Esophagus muscularis mucosa (tissue), 4 donors: ENCODE results near the gene SAP30. TPM values are rescaled to one million over a fixed set of nuclear protein-coding genes. Genes with fewer than 3 reads are reported as not detected.

Source experiments
- DNase-seq: peaks from one replicate; pipeline ENCODE4 v3.0.0-alpha.2; 2017; ENCODE audit errors: extremely low spot score
- H3K27ac ChIP-seq, 4 donors: fragments of 200-600 bp; sonication (generic); replicated peaks in 1 of 4; 1 replicate in 3 of 4; 2 replicates in 1 of 4; pipeline ENCODE4 v1.5.1; 2016 to 2019; ENCODE audit warnings: mild to moderate bottlenecking in 1 of 4
- H3K27me3 ChIP-seq, 4 donors: fragments of 200-600 bp; sonication (generic); one replicate each; pipeline versions ENCODE4 v1.5.1 to v1.6.0; 2016 to 2019
- H3K36me3 ChIP-seq, 4 donors: fragments of 200-600 bp; sonication (generic); one replicate each; pipeline ENCODE4 v1.5.1; 2016 to 2019
- H3K4me1 ChIP-seq, 4 donors: fragments of 200-600 bp; sonication (generic); one replicate each; pipeline ENCODE4 v1.5.1; 2016 to 2019
- H3K4me3 ChIP-seq, 4 donors: fragments of 200-600 bp; sonication (generic); 1 replicate in 2 of 4; 2 replicates in 2 of 4; pipeline ENCODE4 v1.5.1; 2016 to 2019; ENCODE audit warnings: mild to moderate bottlenecking in 4 of 4, moderate library complexity in 1 of 4
- H3K9me3 ChIP-seq, 4 donors: fragments of 200-600 bp; sonication (generic); 1 replicate in 3 of 4; 2 replicates in 1 of 4; pipeline ENCODE4 v1.5.1; 2016 to 2019
- EP300 ChIP-seq: sonication (generic); formaldehyde crosslinking; IDR thresholded peaks from one replicate; pipeline ENCODE4 v1.6.1; 2017; ENCODE audit warnings: antibody characterized with exemption
- POLR2A ChIP-seq: fragments of 450-650 bp; IDR thresholded peaks from one replicate; pipeline ENCODE4 v1.6.1; 2017; ENCODE audit warnings: antibody characterized with exemption, moderate library complexity, mild to moderate bottlenecking, low read depth
- POLR2AphosphoS5 ChIP-seq, 2 donors: sonication (generic); formaldehyde crosslinking; IDR thresholded peaks; one replicate each; pipeline ENCODE4 v1.6.1; 2017; ENCODE audit warnings: antibody characterized with exemption in 2 of 2
- WGBS: methylation state at CpG from one replicate; pipeline ENCODE4 v1.1.5; 2018; 5-methylcytosine and 5-hydroxymethylcytosine counted together
- intact Hi-C: fragments of 100-400 bp; cut with DNase I; formaldehyde crosslinking; loops from one replicate; pipeline ENCODE4 v1.15.1; 2023
- total RNA-seq, 4 donors: library from RNA; depleted of rRNA; stranded (reverse); fragments of >200 nt; gene quantifications; one replicate each; pipeline versions ENCODE4 v1.1.0 to v1.2.1, GENCODE V29; 2016
- TF ChIP-seq, protein P1 (sequence below), 3 experiments: fragments of 200-600 bp in 2 of 3; fragments of 450-650 bp in 1 of 3; sonication (generic) in 2 of 3; IDR thresholded peaks; one replicate each; pipeline ENCODE4 v1.5.1; 2017 to 2019; ENCODE audit warnings: antibody characterized with exemption in 3 of 3, mild to moderate bottlenecking in 2 of 3, moderate library complexity in 1 of 3

Gene SAP30
- total RNA-seq, 4 donors from 2014 or later = 39.6 to 56.2 (median 43.7) TPM

DNA sequence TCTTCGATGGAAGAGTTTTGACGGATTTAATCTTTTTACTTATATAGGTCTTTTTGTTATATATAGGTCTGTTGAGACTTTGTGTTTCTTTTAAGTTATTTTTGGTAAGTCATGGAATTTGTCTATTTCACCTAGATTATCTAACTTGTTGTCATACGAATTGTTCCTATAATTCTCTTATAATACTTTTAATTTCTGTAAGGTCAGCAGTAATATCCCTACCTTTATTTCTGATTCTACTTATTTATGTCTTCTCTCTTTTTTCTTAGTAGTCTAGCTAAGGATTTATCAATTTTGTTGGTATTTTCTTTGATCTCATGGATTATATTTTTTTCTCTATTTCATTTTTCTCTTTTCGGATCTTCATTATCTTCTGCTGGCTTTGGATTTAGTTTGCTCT, 11.6 kb downstream of the SAP30 start:
- no peak for DNase-seq
- no peak for TF ChIP-seq POLR2A
- TF ChIP-seq, protein P1, sequence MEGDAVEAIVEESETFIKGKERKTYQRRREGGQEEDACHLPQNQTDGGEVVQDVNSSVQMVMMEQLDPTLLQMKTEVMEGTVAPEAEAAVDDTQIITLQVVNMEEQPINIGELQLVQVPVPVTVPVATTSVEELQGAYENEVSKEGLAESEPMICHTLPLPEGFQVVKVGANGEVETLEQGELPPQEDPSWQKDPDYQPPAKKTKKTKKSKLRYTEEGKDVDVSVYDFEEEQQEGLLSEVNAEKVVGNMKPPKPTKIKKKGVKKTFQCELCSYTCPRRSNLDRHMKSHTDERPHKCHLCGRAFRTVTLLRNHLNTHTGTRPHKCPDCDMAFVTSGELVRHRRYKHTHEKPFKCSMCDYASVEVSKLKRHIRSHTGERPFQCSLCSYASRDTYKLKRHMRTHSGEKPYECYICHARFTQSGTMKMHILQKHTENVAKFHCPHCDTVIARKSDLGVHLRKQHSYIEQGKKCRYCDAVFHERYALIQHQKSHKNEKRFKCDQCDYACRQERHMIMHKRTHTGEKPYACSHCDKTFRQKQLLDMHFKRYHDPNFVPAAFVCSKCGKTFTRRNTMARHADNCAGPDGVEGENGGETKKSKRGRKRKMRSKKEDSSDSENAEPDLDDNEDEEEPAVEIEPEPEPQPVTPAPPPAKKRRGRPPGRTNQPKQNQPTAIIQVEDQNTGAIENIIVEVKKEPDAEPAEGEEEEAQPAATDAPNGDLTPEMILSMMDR (IDR thresholded peaks at IDR 0.05) = no peak
- 97% methylated on average over 4 of the region's 4 CpGs for WGBS
- Histone ChIP-seq H3K4me1 (peaks cover 3 to 26% (median 22%) of the 10 kb centered on the region in 4 donors), H3K27ac (no peak overlapping the region), H3K4me3 (no peak overlapping the region), H3K36me3 (no peaks in the 10 kb centered on the region), H3K27me3 (no peaks in the 10 kb centered on the region), H3K9me3 (no peaks in the 10 kb centered on the region)
- intact Hi-C loops = loop anchor here (2.0 kb wide), 1 partner anchor 20 kb away; no protein-coding TSS in a partner anchor

DNA sequence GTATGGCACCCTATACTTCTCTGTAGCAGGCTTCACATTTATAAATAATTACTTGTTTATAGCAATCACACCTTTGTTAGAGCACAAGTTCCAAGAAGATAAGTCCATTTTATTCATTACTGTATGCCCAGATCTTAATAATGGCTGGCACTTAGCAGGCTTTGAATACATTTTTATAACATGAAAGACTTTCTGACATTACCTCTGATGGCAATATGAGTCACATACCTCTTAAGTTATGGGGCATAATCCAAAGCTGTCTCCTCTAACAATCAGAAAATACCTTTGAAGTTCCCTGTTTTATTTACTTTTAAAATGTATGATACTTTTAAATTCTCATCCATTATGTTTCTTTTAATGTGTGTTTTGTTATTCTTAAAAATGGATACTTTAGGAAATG, 16.0 kb downstream of the SAP30 start:
- H3K4me3 ChIP-seq = no peak overlapping the region
- H3K27ac ChIP-seq = no peak overlapping the region
- H3K36me3 ChIP-seq = peaks cover 0 to 11% (median 4%) of the 10 kb centered on the region in 4 donors
- TF ChIP-seq, protein P1 (IDR thresholded peaks at IDR 0.05) = no peak
- no peak for TF ChIP-seq EP300
- no peak for TF ChIP-seq POLR2AphosphoS5 (IDR thresholded peaks at IDR 0.05)
- no peak for TF ChIP-seq POLR2A
- H3K9me3 ChIP-seq = no peaks in the 10 kb centered on the region
- H3K4me1 ChIP-seq = peaks cover under 1 to 8% (median 6%) of the 10 kb centered on the region in 4 donors
- intact Hi-C loops = no loop called here
- DNase-seq = no peak
- H3K27me3 ChIP-seq = no peaks in the 10 kb centered on the region

DNA sequence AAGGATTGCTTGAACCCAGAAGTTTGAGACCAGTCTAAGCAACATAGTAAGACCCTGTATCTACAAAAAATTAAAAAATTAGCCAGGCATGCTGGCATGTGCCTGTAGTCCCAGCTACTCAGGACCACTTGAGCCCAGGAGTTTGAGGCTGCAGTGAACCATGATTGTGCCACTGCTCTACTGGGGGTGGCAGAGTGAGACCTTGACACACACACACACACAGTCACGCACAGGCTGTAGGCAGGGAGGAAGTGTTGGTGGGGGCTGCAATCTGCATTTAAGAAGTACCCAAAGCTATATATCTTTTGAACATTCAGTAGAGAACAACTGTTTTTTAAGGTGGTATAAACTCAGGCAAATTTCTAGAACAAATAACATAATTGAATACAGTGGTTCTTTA, 20.9 kb downstream of the SAP30 start:
- Histone ChIP-seq H3K27me3 (no peaks in the 10 kb centered on the region), H3K27ac (no peak overlapping the region), H3K4me3 (no peak overlapping the region), H3K9me3 (no peaks in the 10 kb centered on the region), H3K36me3 (peaks cover 0 to 29% (median 10%) of the 10 kb centered on the region in 4 donors), H3K4me1 (peaks cover 0 to under 1% (median 0%) of the 10 kb centered on the region in 4 donors)
- intact Hi-C loops = no loop called here
- no peak for DNase-seq
- TF ChIP-seq POLR2A (no peak), EP300 (no peak), POLR2AphosphoS5 (IDR thresholded peaks at IDR 0.05) (no peak)
- TF ChIP-seq, protein P1 (IDR thresholded peaks at IDR 0.05) = no peak
- WGBS = 100% methylated on average over 1 of the region's 1 CpG

DNA sequence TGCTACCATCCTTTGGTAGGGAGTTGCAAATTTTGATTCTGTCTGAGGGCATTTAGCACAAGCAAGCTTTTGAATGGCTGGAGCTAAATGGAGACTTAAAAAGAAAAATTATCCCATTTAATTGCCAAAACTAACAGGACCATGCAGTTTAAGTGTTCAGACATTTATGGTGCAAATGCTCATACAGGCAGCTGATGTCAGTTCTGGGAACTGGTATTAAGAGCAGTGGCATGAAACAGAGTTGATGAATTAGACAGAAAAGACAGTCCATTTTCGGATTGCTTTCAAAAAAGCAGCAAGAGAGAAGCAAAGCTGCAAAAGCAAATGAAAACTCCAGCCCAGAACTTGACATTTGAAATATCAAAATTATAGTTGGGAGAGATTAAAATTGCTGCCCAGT, 26.9 kb downstream of the SAP30 start:
- peaks cover 0 to 9% (median 4%) of the 10 kb centered on the region in 4 donors for H3K36me3 ChIP-seq
- H3K27ac ChIP-seq = peak overlapping the region in 3 of 4 donors; percentile 25 to 60 (median 44)

More for the DNA sequence above, 26.9 kb downstream of the SAP30 start:
- Histone ChIP-seq H3K9me3 (no peaks in the 10 kb centered on the region), H3K4me3 (no peak overlapping the region), H3K4me1 (peaks cover 0 to 29% (median 25%) of the 10 kb centered on the region in 4 donors), H3K27me3 (no peaks in the 10 kb centered on the region)
- intact Hi-C loops = no loop called here
- 50% methylated on average over 1 of the region's 1 CpG for WGBS
- TF ChIP-seq POLR2A = no peak
- TF ChIP-seq, protein P1 (IDR thresholded peaks at IDR 0.05) = no peak
- TF ChIP-seq POLR2AphosphoS5 (IDR thresholded peaks at IDR 0.05) = no peak
- TF ChIP-seq EP300 = no peak
- no peak for DNase-seq
